ENCODE results near the gene KCNJ12. TPM values are rescaled to one million over a fixed set of nuclear protein-coding genes. Genes with fewer than 3 reads are reported as not detected.

The KCNJ12 gene
- polyA plus RNA-seq, 3 donors = 6.8 to 7.2 (median 7.0) TPM

DNA sequence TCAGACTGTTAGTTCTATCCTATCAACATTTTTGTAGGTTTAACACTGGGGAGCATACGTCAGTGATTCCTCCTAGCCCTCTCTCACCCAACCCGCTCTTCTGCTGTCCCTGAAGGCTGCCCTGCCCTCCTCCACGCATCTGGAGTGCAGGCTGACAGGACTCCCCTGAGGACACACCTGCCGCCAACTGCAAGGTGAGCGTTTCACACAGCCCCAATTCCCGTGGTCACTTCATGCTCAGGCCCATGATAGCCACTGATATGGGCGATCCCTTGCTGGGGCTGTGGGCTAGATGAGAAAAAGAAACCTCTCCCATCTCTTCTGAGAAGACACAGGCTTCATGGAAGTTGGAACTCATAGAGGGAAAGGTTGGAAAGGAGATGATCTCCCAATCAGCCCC, 91.0 kb downstream of the KCNJ12 start:
- no peak for DNase-seq

DNA sequence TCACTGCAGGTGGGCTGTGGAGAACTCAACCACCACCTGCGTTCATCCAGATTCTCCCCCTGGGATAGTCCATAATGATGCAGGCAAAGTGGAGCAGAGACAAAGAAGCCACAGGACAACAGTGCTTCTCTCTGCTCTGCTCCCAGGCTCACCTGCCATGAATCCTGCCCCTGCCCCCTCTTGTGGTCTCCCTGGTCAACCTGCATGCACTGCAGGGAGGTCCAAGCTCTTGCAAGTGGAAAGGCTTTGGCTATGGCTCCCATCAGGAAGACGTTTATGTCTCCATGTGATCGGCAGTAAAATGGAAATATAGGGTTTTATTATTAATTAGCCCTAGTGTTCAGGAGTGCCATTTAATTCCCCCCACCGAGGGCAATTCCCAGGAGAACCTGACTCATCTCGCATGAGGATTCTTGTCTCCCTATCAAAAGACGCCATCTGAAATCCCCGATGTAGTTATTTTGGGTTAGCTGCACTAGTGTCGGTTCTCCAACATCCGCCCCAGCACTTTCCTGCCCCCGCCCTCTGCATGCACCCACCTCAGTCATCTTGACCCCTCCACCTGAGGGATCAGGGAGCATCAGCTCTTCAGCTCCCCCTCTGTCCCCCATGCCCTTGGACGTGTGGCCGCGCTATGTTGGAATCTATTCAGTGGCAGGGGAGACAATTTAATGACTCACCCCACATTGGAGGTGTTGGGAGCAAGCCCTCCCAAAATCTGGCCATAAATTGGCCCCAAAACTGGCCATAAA, 91.8 kb downstream of the KCNJ12 start:
- DNase-seq = no peak

Other genes starting within 250 kb of the KCNJ12 start
- gene DHRS7B, start 249.4 kb upstream of the KCNJ12 start, polyA plus RNA-seq (ENCODE audit: insufficient read length in 3 of 3) = 10 to 100 TPM; 37.8 to 39.5 (median 38.7) TPM
- 10 to 100 TPM; 20.7 to 26.2 (median 25.6) TPM for gene TMEM11, start 162.2 kb upstream of the KCNJ12 start, polyA plus RNA-seq (ENCODE audit: insufficient read length in 3 of 3)
- 10 to 100 TPM; 12.8 to 17.2 (median 13.6) TPM for gene NATD1, start 122.9 kb upstream of the KCNJ12 start, polyA plus RNA-seq (ENCODE audit: insufficient read length in 3 of 3)
- 10 to 100 TPM; 21.2 to 23.6 (median 23.4) TPM for gene MAP2K3, start 91.6 kb upstream of the KCNJ12 start, polyA plus RNA-seq (ENCODE audit: insufficient read length in 3 of 3)